ENCODE results near the gene BMP8B.

Gene BMP8B

DNA sequence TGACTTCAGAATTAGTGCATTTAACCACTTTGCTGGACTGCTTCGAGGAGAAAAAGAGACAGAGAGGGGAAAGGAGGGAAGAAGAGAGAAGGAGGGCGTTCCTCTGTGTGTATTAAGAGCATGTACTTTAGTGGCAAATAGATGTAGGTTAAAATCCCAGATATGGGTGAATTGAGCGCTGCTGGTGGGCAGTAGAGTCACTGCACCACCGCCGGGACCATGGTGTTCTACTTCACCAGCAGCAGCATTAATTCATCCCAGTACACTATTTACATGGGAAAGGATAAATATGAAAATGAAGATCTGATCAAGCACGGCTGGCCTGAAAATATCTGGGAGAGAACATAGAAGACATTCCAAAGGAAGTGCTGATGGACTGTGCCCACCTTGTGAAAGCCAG lies 70.9 kb downstream of the BMP8B start:
- no peak for DNase-seq

DNA sequence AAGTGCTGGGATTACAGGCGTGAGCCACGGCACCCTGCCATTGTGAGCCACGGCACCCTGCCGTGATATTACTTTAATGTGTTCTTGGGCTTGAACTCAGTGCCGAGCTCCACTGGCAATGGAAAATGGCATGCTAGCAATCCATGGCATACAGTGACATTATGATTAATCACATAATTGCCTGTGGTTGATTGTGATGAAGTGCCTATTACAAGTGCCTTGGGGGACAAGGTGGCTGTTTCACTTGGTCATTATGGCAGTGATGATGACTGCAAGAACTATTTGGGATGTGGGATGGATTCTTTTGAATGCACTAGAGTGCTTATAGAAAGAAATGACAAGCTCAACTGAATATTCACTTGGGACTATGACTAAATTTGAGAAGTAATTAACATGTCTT lies 75.1 kb downstream of the BMP8B start:
- DNase-seq: no peak

DNA sequence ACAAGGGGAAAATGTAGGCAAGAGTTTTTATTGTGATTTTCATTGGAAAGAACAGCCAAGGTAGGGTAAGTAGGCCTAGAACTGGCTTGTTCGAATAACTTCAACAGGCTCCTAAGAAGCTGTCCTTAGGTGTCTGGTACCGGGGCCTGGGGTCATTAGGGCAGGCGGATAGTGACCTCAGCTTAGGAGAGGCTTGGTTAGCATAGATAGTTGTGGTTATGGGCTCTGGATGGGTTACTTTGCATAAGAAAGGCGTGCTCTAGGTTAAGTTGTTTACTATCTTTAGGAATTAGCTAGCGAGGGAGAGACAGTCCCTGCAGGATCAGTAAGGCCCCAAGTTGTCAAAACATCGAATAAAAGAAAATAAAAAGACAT lies 76.7 kb downstream of the BMP8B start:
- no peak for DNase-seq

- no peak for DNase-seq
These were observed 77.3 kb downstream of the BMP8B start for GRCh38 chr1:39711104-39711965.

- DNase-seq: no peak
These were observed 81.2 kb downstream of the BMP8B start for GRCh38 chr1:39707506-39707905.

Data from Kasumi-1 (cell line).